T-helper 17 cell (primary cell): Measurements from ENCODE around the gene NISCH. TPM values are rescaled to one million over a fixed set of nuclear protein-coding genes. Genes with fewer than 3 reads are reported as not detected.

ENCODE experiments used
- ATAC-seq: fragments of 150-1000 bp; cut with Tn5 transposase; 2 replicates; pipeline ENCODE4 v1.10.0; 2021; ENCODE audit warnings: mild to moderate bottlenecking, moderate library complexity
- DNase-seq, 3 donors: peaks; one replicate each; pipeline versions ENCODE4 v3.0.0 to v3.0.0-alpha.2; 2020 to 2021
- H3K9me3 ChIP-seq: one replicate; pipeline ENCODE4 v1.7.0; 2013; ENCODE audit warnings: low read length, mild to moderate bottlenecking; ENCODE audit not compliant: control insufficient read depth, poor library complexity, severe bottlenecking
- H3K27ac Mint-ChIP-seq: one replicate; pipeline ENCODE4 v1.8.0; 2022; ENCODE audit warnings: mild to moderate bottlenecking, moderate library complexity, mixed read lengths
- H3K27me3 Mint-ChIP-seq: one replicate; pipeline ENCODE4 v1.8.0; 2022; ENCODE audit warnings: mixed read lengths
- H3K36me3 Mint-ChIP-seq: one replicate; pipeline ENCODE4 v1.8.0; 2022; ENCODE audit warnings: low read depth, mixed read lengths
- H3K4me1 Mint-ChIP-seq: one replicate; pipeline ENCODE4 v1.8.0; 2022; ENCODE audit warnings: mild to moderate bottlenecking, mixed read lengths
- H3K4me3 Mint-ChIP-seq: one replicate; pipeline ENCODE4 v1.8.0; 2022; ENCODE audit warnings: mild to moderate bottlenecking, moderate library complexity, mixed read lengths
- total RNA-seq, 4 donors: library from RNA in 2 of 4; stranded (reverse) in 2 of 4; gene quantifications; one replicate each; pipeline ENCODE4 v1.2.3 and lab custom pipeline; 2022 to 2026

Gene NISCH
- total RNA-seq, 2 donors from 2014 or later = 121 to 146 TPM

DNA sequence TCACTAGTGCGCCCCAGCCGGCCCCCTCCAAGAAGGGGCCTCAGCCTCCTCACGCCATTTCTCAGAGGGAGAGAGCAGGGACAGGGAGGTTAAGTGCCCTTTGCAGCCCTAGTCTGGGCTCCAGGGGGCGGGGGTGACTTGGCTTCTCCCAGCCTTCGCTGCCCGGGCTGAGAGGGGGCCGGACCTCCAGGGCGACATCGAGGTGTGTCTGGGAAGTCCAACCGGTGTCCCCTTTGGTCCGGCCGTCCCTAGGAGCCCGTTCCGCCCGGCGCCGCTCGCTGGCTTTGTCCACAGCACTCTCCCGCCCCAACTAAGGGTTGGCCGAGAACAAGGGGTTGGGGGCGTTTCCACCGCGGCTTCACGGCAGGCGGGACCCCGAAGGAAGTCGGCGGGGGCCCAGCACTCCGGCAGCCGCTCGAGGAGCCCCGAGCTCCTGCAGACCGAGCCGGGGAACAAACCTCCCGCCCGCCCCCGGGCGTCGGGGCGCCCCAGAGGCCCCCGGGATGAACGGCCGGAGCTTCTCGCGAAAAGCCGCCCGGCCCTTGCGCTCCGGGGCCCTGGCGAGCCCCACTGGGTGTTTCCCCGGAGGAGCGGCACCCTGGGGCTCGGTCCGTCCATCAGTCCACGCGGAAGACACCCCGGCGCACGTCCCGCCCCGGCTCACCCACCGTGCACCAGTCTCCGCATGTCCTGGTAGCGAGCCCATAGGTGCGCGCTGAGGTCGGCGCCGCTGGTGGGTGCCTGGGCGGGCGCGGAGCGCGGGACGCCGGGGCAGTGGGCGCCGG is 77.6 kb downstream of the NISCH start:
- Mint-ChIP-seq H3K27me3 (no peaks in the 10 kb centered on the region), H3K4me1 (peaks cover 17% of the 10 kb centered on the region), H3K36me3 (peaks cover 2% of the 10 kb centered on the region), H3K4me3 (peak overlapping the region; percentile 67), H3K27ac (peak overlapping the region; percentile 70)
- no peaks in the 10 kb centered on the region for H3K9me3 ChIP-seq
- DNase-seq (no peak), ATAC-seq (no peak)

DNA sequence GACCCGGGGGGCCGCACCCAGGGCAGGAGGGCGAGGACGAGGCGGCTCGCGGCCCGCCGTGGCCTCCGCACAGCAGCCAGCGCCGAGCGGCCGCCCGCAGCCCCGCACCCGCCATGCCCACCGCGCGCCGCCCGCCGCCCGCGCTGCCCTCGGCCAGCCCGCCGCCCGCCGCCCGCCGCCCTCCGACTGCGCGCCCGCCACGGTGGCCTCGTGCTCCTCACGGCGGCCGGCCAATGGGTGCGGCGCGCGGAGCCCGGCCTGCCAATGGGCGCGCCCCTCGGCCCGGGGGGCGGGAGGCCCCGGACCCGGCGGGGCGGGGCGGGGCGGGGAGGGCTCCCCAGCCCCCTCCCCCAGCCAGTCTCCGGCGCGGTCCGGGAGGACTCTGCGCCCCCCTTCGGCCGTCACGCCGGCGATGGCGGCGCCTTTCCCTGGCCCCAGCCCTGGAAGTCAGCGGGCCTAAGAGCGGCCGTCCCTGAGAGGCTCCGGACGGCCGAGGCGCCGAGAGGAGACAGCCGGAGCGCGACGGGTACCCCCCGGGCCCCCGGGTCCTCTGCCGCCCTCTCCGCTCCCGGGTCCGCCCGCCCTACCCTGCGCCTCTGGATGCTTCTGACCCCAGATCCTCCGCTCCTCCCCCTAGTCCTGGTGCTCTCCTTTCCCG is 78.3 kb downstream of the NISCH start, which contains the start of gene NT5DC2:
Gene NT5DC2, minus strand, starts transcription at position 235 of the 658 bp plus-strand sequence. Its CDS starts 120 bp downstream, at position 115.
- H3K4me3 Mint-ChIP-seq = peak within 1 kb of the TSS; percentile 81
- peak; percentile 24 for ATAC-seq
- H3K27me3 Mint-ChIP-seq = no peaks in the 10 kb centered on the region

DNA sequence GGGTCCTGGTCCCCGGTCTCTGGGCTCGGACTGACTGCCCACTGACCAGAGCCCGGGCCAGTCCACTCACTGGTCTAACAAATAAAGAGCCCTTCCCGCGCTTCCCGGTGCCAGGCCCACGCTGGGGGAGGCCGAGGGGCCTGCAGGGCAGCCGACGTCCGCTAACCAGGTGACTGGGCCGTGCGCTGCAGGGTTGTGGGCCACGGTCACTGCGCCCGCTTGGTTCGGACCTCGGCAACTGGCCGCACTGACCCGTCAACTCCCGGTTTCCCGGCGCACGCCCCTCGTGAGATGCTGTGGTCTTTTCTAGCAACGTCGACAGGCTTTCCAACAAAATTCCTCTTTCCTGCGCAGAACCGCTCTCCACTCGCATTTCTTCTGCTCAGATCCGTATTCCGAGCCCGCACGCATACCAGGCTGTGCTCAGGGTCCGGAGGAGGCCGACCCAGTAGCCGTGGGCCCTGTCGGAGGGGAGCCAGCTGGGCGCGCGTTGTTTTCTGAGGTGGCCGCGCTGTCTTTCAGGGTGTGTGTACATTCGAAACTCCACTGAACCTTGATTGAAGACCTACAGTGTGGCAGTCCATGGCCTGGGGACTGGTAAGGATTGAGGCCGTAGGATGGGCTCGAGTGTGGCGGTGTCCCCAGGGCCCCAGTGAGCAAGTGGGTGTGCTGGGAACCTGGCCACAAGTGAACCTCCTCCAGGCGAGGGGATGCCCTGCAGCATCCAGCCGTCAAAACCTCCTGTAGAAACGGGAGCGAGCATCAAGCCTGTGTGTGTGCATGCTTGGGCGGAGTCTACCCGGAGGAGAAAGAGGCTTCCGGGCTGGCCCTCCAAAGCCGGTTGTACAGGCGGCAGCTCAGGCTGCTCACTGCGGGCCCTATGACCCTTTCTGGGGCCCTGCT is 79.1 kb downstream of the NISCH start:
- Mint-ChIP-seq H3K27me3 (no peaks in the 10 kb centered on the region), H3K4me3 (peak overlapping the region; percentile 81), H3K36me3 (peaks cover 4% of the 10 kb centered on the region), H3K4me1 (peaks cover 28% of the 10 kb centered on the region), H3K27ac (no peak overlapping the region)
- no peaks in the 10 kb centered on the region for H3K9me3 ChIP-seq
- DNase-seq (no peak), ATAC-seq (no peak)

More for the DNA sequence above, 78.3 kb downstream of the NISCH start, which contains the start of gene NT5DC2:
- no peaks in the 10 kb centered on the region for H3K9me3 ChIP-seq
- peaks cover 2% of the 10 kb centered on the region for H3K36me3 Mint-ChIP-seq
- H3K4me1 Mint-ChIP-seq = peaks cover 21% of the 10 kb centered on the region
- H3K27ac Mint-ChIP-seq = peak within 1 kb of the TSS; percentile 70
- peak; percentile 40 to 69 (median 68) for DNase-seq

DNA sequence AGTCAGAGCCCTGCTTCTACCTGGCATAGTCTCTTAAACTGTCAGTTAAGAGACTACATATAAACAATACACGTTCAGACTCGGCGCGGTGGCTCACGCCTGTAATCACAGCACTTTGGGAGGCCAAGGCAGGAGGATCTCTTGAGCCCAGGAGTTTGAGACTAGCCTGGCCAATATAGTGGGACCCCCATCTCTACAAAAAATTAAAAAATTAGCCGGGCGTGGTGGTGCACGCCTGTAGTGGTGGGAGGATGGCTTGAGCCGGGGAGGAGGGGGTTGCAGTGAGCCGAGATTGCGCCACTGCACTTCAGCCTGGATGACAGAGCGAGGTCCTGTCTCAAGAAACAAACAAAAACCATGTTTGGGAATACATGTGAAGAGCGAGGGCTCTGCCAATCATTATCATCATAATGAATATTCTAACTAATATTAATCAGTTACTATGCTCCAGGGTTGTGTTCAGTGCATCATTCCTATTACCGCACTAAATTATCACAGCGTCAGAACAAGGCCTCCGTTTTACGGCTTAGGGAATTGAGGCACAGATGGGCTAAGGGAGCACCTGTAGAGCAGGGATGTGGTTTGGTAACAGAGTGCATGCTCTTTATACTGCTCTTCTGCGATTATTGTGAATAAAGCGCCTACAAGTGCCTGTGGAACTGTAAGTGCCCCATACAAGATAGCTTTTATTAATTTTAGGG is 80.2 kb downstream of the NISCH start:
- DNase-seq (no peak), ATAC-seq (no peak)
- H3K9me3 ChIP-seq = no peaks in the 10 kb centered on the region
- peaks cover 28% of the 10 kb centered on the region for H3K4me1 Mint-ChIP-seq
- H3K27me3 Mint-ChIP-seq = no peaks in the 10 kb centered on the region
- H3K27ac Mint-ChIP-seq = peak overlapping the region; percentile 95
- H3K36me3 Mint-ChIP-seq = peaks cover 4% of the 10 kb centered on the region
- H3K4me3 Mint-ChIP-seq = peak overlapping the region; percentile 98

DNA sequence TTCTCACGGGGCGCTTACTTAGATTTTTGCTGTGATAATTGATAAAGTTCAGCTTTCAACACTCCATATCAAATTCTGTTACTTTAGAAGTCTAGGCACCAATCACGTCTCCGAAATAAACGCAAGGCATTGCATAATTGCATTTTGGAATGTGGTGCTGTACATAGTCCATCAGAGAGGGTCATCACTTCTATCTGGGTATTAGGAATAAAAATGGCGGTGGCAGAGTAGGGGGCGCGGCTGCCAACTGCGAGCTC is 80.6 kb downstream of the NISCH start:
- no peaks in the 10 kb centered on the region for H3K27me3 Mint-ChIP-seq
- H3K27ac Mint-ChIP-seq = peak overlapping the region; percentile 95
- DNase-seq (no peak), ATAC-seq (no peak)
- peaks cover 28% of the 10 kb centered on the region for H3K4me1 Mint-ChIP-seq
- H3K9me3 ChIP-seq = no peaks in the 10 kb centered on the region
- H3K4me3 Mint-ChIP-seq = peak overlapping the region; percentile 98
- peaks cover 4% of the 10 kb centered on the region for H3K36me3 Mint-ChIP-seq

DNA sequence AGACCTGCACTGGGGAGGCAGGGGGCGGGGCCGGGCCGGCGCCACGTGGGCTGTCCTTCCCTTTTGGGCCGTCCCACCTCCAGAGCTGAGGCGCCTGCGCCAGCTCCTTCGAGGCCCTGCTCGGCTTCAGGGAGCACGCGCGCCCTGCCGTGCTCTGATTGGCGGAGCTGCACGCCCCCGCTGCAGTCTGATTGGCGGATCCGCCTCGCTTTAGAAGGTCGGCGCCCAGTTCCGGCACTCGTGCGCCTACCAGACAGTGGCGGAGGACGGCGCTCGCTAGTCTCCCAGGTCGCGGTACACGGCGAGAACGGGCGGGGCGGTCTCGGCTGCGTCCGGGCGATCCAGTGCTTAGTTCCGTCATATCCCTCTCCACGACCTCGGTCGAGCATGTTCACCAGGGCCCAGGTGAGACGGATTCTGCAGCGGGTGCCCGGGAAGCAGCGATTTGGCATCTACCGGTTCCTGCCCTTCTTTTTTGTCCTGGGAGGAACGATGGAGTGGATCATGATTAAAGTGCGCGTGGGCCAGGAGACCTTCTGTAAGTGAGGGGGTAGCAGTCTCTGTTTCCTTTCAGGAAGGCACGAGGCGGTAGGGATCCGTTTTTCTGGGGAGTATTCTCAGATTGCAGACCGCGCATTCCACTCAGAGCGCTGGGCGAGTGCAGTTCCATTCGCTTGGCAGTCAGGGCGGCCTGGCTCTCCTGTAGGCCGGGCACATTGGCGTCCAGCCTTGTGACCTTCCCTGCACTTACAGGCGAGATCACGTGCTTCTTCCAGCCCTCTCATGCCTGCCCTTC is 81.2 kb downstream of the NISCH start, which contains the start of gene UQCC5:
Gene UQCC5, plus strand, starts transcription at position 237 of the 796 bp plus-strand sequence. Its CDS starts 151 bp downstream, at position 388.
- peak within 1 kb of the TSS; percentile 95 for H3K27ac Mint-ChIP-seq
- peaks cover 4% of the 10 kb centered on the region for H3K36me3 Mint-ChIP-seq
- no peaks in the 10 kb centered on the region for H3K27me3 Mint-ChIP-seq
- no peaks in the 10 kb centered on the region for H3K9me3 ChIP-seq
- DNase-seq (peak; percentile 93 to 96 (median 95)), ATAC-seq (peak; percentile 94)
- peaks cover 28% of the 10 kb centered on the region for H3K4me1 Mint-ChIP-seq
- peak within 1 kb of the TSS; percentile 98 for H3K4me3 Mint-ChIP-seq

DNA sequence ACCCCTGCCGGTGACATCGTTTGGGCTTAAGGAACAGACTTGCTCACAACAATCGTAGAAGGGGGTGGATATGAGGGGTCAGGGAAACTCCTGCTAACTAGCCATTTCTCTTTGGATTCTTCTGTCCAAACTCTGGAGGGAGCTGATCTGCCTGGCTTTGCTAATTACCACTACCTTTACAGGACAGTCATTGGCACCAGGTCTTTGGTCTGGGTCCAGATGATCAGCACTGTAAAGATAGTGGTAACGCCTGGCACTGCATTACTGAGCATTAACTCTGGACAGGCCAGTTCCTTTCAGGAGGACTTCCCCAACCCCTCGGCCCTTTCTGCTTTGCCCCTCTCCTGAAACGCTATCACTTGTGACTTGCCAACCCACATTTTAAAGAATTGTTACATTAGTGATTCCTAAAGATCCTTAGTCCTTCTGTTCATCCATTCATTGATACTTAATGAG is 81.8 kb downstream of the NISCH start:
- DNase-seq (no peak), ATAC-seq (no peak)
- no peaks in the 10 kb centered on the region for H3K9me3 ChIP-seq
- Mint-ChIP-seq H3K4me3 (peak overlapping the region; percentile 98), H3K27me3 (no peaks in the 10 kb centered on the region), H3K36me3 (peaks cover 4% of the 10 kb centered on the region), H3K4me1 (peaks cover 30% of the 10 kb centered on the region), H3K27ac (peak overlapping the region; percentile 95)

DNA sequence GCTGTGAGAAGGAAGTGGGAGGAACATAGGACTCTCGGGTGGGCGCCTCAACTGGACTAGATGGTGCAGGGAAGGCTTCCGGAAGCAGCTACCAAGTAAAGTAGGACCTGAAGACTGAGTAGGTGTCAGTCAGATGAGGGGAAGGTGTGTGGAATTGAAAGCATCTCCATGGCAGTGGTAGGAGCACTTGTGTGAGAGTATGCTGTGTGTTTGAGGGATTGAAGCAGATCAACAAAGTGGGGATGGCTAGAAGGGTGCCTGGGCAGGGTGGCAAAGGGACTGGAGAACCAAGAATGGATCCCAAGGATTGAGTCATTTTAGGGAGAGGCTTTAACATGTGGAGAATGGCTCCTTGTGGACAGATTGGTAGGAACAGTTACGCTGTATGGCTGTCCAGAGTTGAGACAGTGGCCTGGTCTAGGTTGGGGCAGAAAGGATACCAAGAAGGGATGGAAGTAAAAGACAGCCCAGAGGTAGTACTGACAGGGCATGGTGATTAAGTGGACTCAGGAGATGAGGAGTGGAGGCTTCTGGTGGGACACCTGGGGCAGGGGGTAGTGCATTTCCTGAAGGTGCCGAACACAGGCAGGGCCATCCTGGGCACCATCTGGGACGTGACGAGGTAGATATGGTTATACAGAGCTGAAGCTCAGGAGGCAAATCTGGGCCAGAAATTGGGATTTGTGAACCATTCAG is 82.5 kb downstream of the NISCH start:
- DNase-seq (no peak), ATAC-seq (no peak)
- H3K4me3 Mint-ChIP-seq = peak overlapping the region; percentile 98
- H3K27me3 Mint-ChIP-seq = no peaks in the 10 kb centered on the region
- peaks cover 4% of the 10 kb centered on the region for H3K36me3 Mint-ChIP-seq
- H3K9me3 ChIP-seq = no peaks in the 10 kb centered on the region
- H3K27ac Mint-ChIP-seq = peak overlapping the region; percentile 95
- H3K4me1 Mint-ChIP-seq = peaks cover 30% of the 10 kb centered on the region

DNA sequence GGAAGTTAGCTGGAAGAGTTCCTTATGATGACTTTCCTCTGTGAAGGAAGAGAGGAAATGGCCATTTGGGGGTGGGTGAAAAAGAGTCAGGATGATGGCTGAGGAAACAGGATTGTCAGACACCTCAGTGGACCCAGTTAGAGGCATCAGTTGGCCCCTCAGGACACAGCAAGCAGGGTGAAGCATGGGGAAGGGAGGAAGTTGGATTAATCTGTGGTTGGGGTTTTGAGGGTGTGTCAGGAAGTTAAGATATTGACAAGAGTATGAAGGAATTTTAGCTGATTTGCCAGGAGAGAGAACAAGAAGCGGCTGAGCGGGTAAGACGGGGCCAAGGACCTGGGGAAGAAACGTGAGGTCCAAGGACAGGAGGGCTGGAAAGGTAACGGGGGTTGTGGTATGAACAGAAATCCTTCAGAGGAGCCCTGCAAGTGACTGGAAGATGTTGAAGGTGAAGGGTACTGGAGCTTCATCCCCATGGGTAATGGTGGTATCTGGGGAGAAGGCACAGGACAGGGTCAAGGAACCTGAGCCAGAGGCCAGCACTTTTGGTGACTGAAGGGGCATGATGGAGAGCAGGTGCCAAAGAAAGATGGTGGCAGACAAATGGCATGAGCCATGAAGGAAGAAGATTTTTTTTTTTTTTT is 83.7 kb downstream of the NISCH start:
- ATAC-seq (no peak), DNase-seq (no peak)
- Mint-ChIP-seq H3K27me3 (no peaks in the 10 kb centered on the region), H3K4me3 (peak overlapping the region; percentile 7), H3K36me3 (peaks cover 4% of the 10 kb centered on the region), H3K27ac (peak overlapping the region; percentile 0), H3K4me1 (peaks cover 30% of the 10 kb centered on the region)
- H3K9me3 ChIP-seq = no peaks in the 10 kb centered on the region

DNA sequence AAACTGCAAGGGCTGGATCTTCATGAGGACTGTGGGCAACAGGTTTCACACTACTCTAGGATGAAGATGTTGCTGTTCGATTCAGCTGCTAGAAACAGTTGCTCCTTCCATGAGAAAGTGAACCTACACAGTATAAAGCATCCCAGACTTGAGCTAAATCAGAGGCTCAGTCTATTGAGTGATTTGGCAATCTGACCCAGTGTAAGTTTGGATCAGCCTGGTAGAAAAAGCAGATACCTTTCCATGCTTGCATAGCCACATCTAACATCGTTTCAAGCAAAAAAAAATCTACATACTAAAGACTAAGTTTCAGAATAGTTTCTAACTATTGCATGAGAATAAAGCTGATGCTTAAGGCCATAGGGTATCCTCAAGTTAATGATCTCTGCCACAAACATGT is 85.6 kb downstream of the NISCH start:
- Mint-ChIP-seq H3K4me3 (no peak overlapping the region), H3K36me3 (peaks cover 4% of the 10 kb centered on the region), H3K27me3 (no peaks in the 10 kb centered on the region), H3K27ac (no peak overlapping the region), H3K4me1 (peaks cover 29% of the 10 kb centered on the region)
- DNase-seq = no peak
- ATAC-seq = no peak
- H3K9me3 ChIP-seq = no peaks in the 10 kb centered on the region
